Panc1 (cell line): ENCODE measurements around the gene FTO. TPM values are rescaled to one million over a fixed set of nuclear protein-coding genes. Genes with fewer than 3 reads are reported as not detected.

Source experiments
- ATAC-seq: fragments of 200-7000 bp; cut with Tn5 transposase; 2 replicates; pipeline ENCODE4 v1.9.1; 2020; ENCODE audit warnings: mild to moderate bottlenecking, moderate library complexity
- BruUV-seq: library from RNA; stranded (reverse); fragments of 400-500 nt; replicated peaks from 2 replicates; lab custom pipeline; 2021; lab: Mats Ljungman, UMichigan
- CTCF ChIA-PET: fragments of 300-600 bp; sonication (Branson Sonifier 250); formaldehyde crosslinking; loops from one replicate; lab custom pipeline; 2022; ENCODE audit warnings: antibody characterized with exemption; lab: Charles Lee
- POLR2A ChIA-PET: fragments of 300-600 bp; sonication (Branson Sonifier 250); formaldehyde crosslinking; loops from one replicate; lab custom pipeline; 2022; ENCODE audit warnings: antibody characterized with exemption; lab: Charles Lee
- DNase-seq: peaks from one replicate; pipeline ENCODE4 v3.0.0-alpha.2; 2010; ENCODE audit warnings: low read depth, low spot score
- H3K27ac ChIP-seq: 2 replicates; pipeline ENCODE4 v1.5.1; 2011; ENCODE audit warnings: mild to moderate bottlenecking, low read length, inconsistent platforms
- H3K27me3 ChIP-seq: fragments of 200-500 bp; sonication (Bioruptor generic); 2 replicates; pipeline ENCODE4 v1.6.0; 2014; ENCODE audit warnings: low read length, inconsistent platforms; ENCODE audit not compliant: control insufficient read depth, insufficient read depth
- H3K36me3 ChIP-seq: fragments of 200-500 bp; sonication (Bioruptor generic); 2 replicates; pipeline ENCODE4 v1.5.1; 2014; ENCODE audit warnings: inconsistent platforms, mild to moderate bottlenecking, low read length, moderate library complexity; ENCODE audit not compliant: control insufficient read depth, insufficient read depth
- H3K4me1 ChIP-seq: 2 replicates; pipeline ENCODE4 v1.5.1; 2011; ENCODE audit warnings: inconsistent platforms, mild to moderate bottlenecking, low read length, moderate library complexity; ENCODE audit not compliant: control insufficient read depth, insufficient read depth
- H3K4me3 ChIP-seq, 2 experiments: 2 replicates each; pipeline ENCODE4 v1.5.1; 2011 to 2012; ENCODE audit warnings: low read depth in 2 of 2, low read length in 2 of 2, mild to moderate bottlenecking in 2 of 2, inconsistent platforms in 1 of 2, moderate library complexity in 1 of 2
- H3K9me3 ChIP-seq: fragments of 200-500 bp; sonication (Bioruptor generic); 2 replicates; pipeline ENCODE4 v1.5.1; 2014; ENCODE audit warnings: low read depth, mild to moderate bottlenecking, inconsistent platforms, low read length, moderate library complexity; ENCODE audit not compliant: control insufficient read depth, insufficient read depth
- CTCF ChIP-seq: fragments of 450-650 bp; IDR thresholded peaks from 2 replicates; pipeline ENCODE4 v1.5.1; 2017; ENCODE audit warnings: mild to moderate bottlenecking
- POLR2AphosphoS5 ChIP-seq: IDR thresholded peaks from 2 replicates; pipeline ENCODE4 v1.6.1; 2012; ENCODE audit warnings: mild to moderate bottlenecking, low read depth, low read length, moderate library complexity
- SIN3A ChIP-seq: IDR thresholded peaks from 2 replicates; pipeline ENCODE4 v1.6.1; 2012; ENCODE audit warnings: low read depth, mild to moderate bottlenecking, low read length, moderate library complexity, borderline replicate concordance; ENCODE audit not compliant: insufficient read depth
- TCF7L2 ChIP-seq: IDR thresholded peaks from 2 replicates; pipeline ENCODE4 v1.6.1; 2011; ENCODE audit warnings: mild to moderate bottlenecking, low read depth, low read length, inconsistent platforms
- in situ Hi-C: cut with HindIII; loops from 2 replicates; pipeline ENCODE4 v1.10.0; 2016; ENCODE audit warnings: low sequenced_read_pairs, low pct_unique_long_range_greater_than_20kb
- intact Hi-C: fragments of 100-400 bp; cut with micrococcal nuclease; formaldehyde crosslinking; loops from one replicate; pipeline ENCODE4 v1.10.0; 2022; ENCODE audit not compliant: unreplicated experiment
- total RNA-seq: library from RNA; stranded (reverse); gene quantifications from one replicate; pipeline ENCODE4 v1.2.1, GENCODE V29; 2021; ENCODE audit not compliant: unreplicated experiment
- TF ChIP-seq, protein P1 (sequence below), 2 experiments: IDR thresholded peaks; 2 replicates each; pipeline ENCODE4 v1.6.1; 2011 to 2012; ENCODE audit warnings: low read depth in 2 of 2, control low read depth in 1 of 2, low read length in 1 of 2, mild to moderate bottlenecking in 1 of 2, moderate library complexity in 1 of 2; ENCODE audit not compliant: insufficient read depth in 1 of 2

FTO gene
- total RNA-seq, 1 experiment from 2014 or later, result 38.2 TPM

DNA sequence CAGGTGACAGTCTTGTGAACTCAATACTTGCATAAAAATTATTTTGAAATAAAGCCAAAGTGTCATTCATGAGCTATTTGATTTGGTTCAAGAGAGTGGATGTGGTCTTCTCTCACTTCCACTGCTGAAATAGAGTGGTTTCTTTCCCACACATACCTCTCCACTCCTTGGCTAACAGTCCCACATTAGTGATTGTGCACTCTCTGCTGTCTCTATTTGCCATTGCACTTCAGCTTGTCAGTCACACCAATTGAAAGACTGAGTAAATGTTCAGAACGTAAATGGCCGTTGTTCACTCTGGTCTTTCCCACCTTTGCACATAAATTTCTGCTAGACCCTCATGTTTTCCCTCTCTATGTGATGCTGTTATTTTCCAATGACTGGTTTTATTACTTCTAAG lies 197.5 kb downstream of the FTO start:
- intact Hi-C loops, result no loop called here
- CTCF ChIA-PET, result no interaction called here
- POLR2A ChIA-PET, result no interaction called here
- TF ChIP-seq POLR2AphosphoS5 (no peak), CTCF (no peak), SIN3A (no peak), TCF7L2 (no peak)
- TF ChIP-seq, protein P1, sequence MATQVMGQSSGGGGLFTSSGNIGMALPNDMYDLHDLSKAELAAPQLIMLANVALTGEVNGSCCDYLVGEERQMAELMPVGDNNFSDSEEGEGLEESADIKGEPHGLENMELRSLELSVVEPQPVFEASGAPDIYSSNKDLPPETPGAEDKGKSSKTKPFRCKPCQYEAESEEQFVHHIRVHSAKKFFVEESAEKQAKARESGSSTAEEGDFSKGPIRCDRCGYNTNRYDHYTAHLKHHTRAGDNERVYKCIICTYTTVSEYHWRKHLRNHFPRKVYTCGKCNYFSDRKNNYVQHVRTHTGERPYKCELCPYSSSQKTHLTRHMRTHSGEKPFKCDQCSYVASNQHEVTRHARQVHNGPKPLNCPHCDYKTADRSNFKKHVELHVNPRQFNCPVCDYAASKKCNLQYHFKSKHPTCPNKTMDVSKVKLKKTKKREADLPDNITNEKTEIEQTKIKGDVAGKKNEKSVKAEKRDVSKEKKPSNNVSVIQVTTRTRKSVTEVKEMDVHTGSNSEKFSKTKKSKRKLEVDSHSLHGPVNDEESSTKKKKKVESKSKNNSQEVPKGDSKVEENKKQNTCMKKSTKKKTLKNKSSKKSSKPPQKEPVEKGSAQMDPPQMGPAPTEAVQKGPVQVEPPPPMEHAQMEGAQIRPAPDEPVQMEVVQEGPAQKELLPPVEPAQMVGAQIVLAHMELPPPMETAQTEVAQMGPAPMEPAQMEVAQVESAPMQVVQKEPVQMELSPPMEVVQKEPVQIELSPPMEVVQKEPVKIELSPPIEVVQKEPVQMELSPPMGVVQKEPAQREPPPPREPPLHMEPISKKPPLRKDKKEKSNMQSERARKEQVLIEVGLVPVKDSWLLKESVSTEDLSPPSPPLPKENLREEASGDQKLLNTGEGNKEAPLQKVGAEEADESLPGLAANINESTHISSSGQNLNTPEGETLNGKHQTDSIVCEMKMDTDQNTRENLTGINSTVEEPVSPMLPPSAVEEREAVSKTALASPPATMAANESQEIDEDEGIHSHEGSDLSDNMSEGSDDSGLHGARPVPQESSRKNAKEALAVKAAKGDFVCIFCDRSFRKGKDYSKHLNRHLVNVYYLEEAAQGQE (IDR thresholded peaks at IDR 0.05; ENCODE audit: insufficient read depth in 1 of 2, low read depth in 2 of 2, low read length in 1 of 2), result no peak
- Histone ChIP-seq H3K27ac (no peak overlapping the region), H3K9me3 (no peaks in the 10 kb centered on the region; the same call in 1 of the 2 replicates), H3K4me1 (no peaks in the 10 kb centered on the region), H3K27me3 (no peaks in the 10 kb centered on the region), H3K36me3 (no peaks in the 10 kb centered on the region), H3K4me3 (no peak overlapping the region)
- DNase-seq (no peak), ATAC-seq (no peak)
- in situ Hi-C loops, result no loop called here
- no TSS peak for BruUV-seq

DNA sequence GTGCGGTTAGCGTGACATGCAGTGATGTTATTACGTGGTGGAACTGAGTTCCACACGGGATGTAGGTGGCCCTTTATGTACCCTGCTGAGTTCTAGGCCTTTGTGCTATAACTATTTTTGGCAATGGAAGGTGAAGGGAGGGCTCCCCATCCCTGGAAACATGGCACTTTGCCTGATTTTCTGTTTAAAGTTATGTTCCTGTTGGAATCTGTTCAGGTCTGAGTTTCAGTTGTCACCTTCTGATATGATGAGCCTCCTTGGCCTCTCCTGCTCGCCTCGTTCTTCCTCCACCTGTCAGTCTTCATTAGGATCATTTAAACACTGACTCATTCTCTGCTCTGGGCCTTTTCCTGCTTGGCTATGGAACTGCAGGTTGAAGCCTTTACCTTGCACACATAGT lies 200.6 kb downstream of the FTO start:
- no peaks in the 10 kb centered on the region for H3K27me3 ChIP-seq
- DNase-seq (no peak), ATAC-seq (no peak)
- no peaks in the 10 kb centered on the region; the same call in 1 of the 2 replicates for H3K9me3 ChIP-seq
- POLR2A ChIA-PET, result no interaction called here
- no TSS peak for BruUV-seq
- H3K27ac ChIP-seq, result no peak overlapping the region
- TF ChIP-seq, protein P1 (IDR thresholded peaks at IDR 0.05; ENCODE audit: insufficient read depth in 1 of 2, low read depth in 2 of 2, low read length in 1 of 2), result no peak
- TF ChIP-seq TCF7L2, result no peak
- CTCF ChIA-PET, result no interaction called here
- H3K4me3 ChIP-seq, result no peak overlapping the region
- no peaks in the 10 kb centered on the region for H3K36me3 ChIP-seq
- H3K4me1 ChIP-seq, result no peaks in the 10 kb centered on the region
- in situ Hi-C loops (no loop called here), intact Hi-C loops (no loop called here)
